Caki2 (cell line): ENCODE measurements around the gene LAMTOR3. TPM values are rescaled to one million over a fixed set of nuclear protein-coding genes. Genes with fewer than 3 reads are reported as not detected.

Experiments
- DNase-seq: peaks from one replicate; pipeline ENCODE4 v3.0.0-alpha.2; 2015; ENCODE audit warnings: low read depth
- in situ Hi-C: cut with HindIII; loops from 2 replicates; pipeline ENCODE4 v1.10.0; 2016; ENCODE audit warnings: low sequenced_read_pairs, low pct_unique_long_range_greater_than_20kb, mixed read lengths
- total RNA-seq: library from RNA; depleted of rRNA; stranded (reverse); fragments of >200 nt; shearing (Covaris generic); gene quantifications from 2 replicates; pipeline ENCODE4 v1.2.3, GENCODE V29; 2014; ENCODE audit warnings: low replicate concordance

The LAMTOR3 gene
- total RNA-seq, 1 experiment from 2014 or later: 37.4 TPM

- DNase-seq: no peak
- in situ Hi-C loops: no loop called here
Observed at GRCh38 chr4:99875071-99875470, 19.2 kb downstream of the LAMTOR3 start.

GRCh38 chr4:99872570-99872969, 21.7 kb downstream of the LAMTOR3 start:
- DNase-seq: no peak
- in situ Hi-C loops: no loop called here

- in situ Hi-C loops: no loop called here
Observed at GRCh38 chr4:99868126-99868596, 26.1 kb downstream of the LAMTOR3 start.

GRCh38 chr4:99863804-99864203, 30.4 kb downstream of the LAMTOR3 start:
- no peak for DNase-seq
- in situ Hi-C loops: no loop called here

More at GRCh38 chr4:99868126-99868596, 26.1 kb downstream of the LAMTOR3 start:
- DNase-seq: peak; percentile 14

GRCh38 chr4:99861120-99861905, 32.9 kb downstream of the LAMTOR3 start:
- DNase-seq: no peak
- in situ Hi-C loops: no loop called here

- in situ Hi-C loops: no loop called here
- DNase-seq: no peak
Observed at GRCh38 chr4:99860521-99860920, 33.7 kb downstream of the LAMTOR3 start.

- in situ Hi-C loops: no loop called here
- no peak for DNase-seq
Observed at GRCh38 chr4:99859618-99860017, 34.6 kb downstream of the LAMTOR3 start.

GRCh38 chr4:99857307-99857706, 36.9 kb downstream of the LAMTOR3 start:
- in situ Hi-C loops: no loop called here
- no peak for DNase-seq

- DNase-seq: no peak
- in situ Hi-C loops: no loop called here
Observed at GRCh38 chr4:99856166-99856565, 38.1 kb downstream of the LAMTOR3 start.

- in situ Hi-C loops: no loop called here
- no peak for DNase-seq
Observed at GRCh38 chr4:99855678-99856077, 38.5 kb downstream of the LAMTOR3 start.

- no peak for DNase-seq
Observed at GRCh38 chr4:99853999-99854398, 40.2 kb downstream of the LAMTOR3 start.

GRCh38 chr4:99853190-99853589, 41.0 kb downstream of the LAMTOR3 start:
- in situ Hi-C loops: no loop called here
- DNase-seq: no peak

More at GRCh38 chr4:99853999-99854398, 40.2 kb downstream of the LAMTOR3 start:
- in situ Hi-C loops: no loop called here

- no peak for DNase-seq
- in situ Hi-C loops: no loop called here
Observed at GRCh38 chr4:99852199-99852749, 42.0 kb downstream of the LAMTOR3 start.

GRCh38 chr4:99848591-99849001, 45.6 kb downstream of the LAMTOR3 start:
- in situ Hi-C loops: no loop called here
- no peak for DNase-seq

- no peak for DNase-seq
- in situ Hi-C loops: no loop called here
Observed at GRCh38 chr4:99847362-99847976, 46.8 kb downstream of the LAMTOR3 start.

- in situ Hi-C loops: no loop called here
Observed at GRCh38 chr4:99846891-99847290, 47.3 kb downstream of the LAMTOR3 start.

GRCh38 chr4:99845708-99846469, 48.3 kb downstream of the LAMTOR3 start:
- DNase-seq: no peak
- in situ Hi-C loops: no loop called here

More at GRCh38 chr4:99846891-99847290, 47.3 kb downstream of the LAMTOR3 start:
- DNase-seq: no peak

GRCh38 chr4:99845179-99845578, 49.0 kb downstream of the LAMTOR3 start:
- in situ Hi-C loops: no loop called here
- no peak for DNase-seq

- no peak for DNase-seq
- in situ Hi-C loops: no loop called here
Observed at GRCh38 chr4:99844048-99844447, 50.2 kb downstream of the LAMTOR3 start.
